Sigmoid colon (tissue), 7 donors: ENCODE results near the gene SLC7A6. TPM values are rescaled to one million over a fixed set of nuclear protein-coding genes. Genes with fewer than 3 reads are reported as not detected.

Source experiments
- DNase-seq: peaks from one replicate; pipeline ENCODE4 v3.0.0-alpha.2; 2019
- H3K27ac ChIP-seq, 4 donors: fragments of 200-600 bp; sonication (generic); one replicate each; pipeline ENCODE4 v1.5.1; 2016 to 2019; ENCODE audit warnings: mild to moderate bottlenecking in 1 of 4
- H3K27me3 ChIP-seq, 3 donors: fragments of 200-600 bp; sonication (generic); one replicate each; pipeline ENCODE4 v1.5.1; 2019; ENCODE audit warnings: mild to moderate bottlenecking in 1 of 3
- H3K36me3 ChIP-seq, 4 donors: fragments of 200-600 bp; sonication (generic); one replicate each; pipeline ENCODE4 v1.5.1; 2016 to 2019
- H3K4me1 ChIP-seq, 4 donors: fragments of 200-600 bp; sonication (generic); one replicate each; pipeline ENCODE4 v1.5.1; 2017 to 2019
- H3K4me3 ChIP-seq, 4 donors: fragments of 200-600 bp; sonication (generic); one replicate each; pipeline ENCODE4 v1.5.1; 2017 to 2019; ENCODE audit warnings: mild to moderate bottlenecking in 2 of 4, moderate library complexity in 1 of 4
- H3K9me3 ChIP-seq, 4 donors: fragments of 200-600 bp in 3 of 4; sonication (generic) in 3 of 4; one replicate each; pipeline versions ENCODE4 v1.5.1 to v1.6.1; 2013 to 2019
- CTCF ChIP-seq, 4 experiments: fragments of 450-650 bp in 3 of 4; fragments of 200-600 bp in 1 of 4; IDR thresholded peaks; one replicate each; pipeline ENCODE4 v1.5.1; 2016 to 2019; ENCODE audit warnings: antibody characterized with exemption in 4 of 4, mild to moderate bottlenecking in 3 of 4, moderate library complexity in 2 of 4
- EP300 ChIP-seq, 4 donors: sonication (generic); formaldehyde crosslinking; IDR thresholded peaks; one replicate each; pipeline ENCODE4 v1.6.1; 2017; ENCODE audit warnings: antibody characterized with exemption in 4 of 4
- POLR2A ChIP-seq, 2 donors: fragments of 450-650 bp; IDR thresholded peaks; one replicate each; pipeline ENCODE4 v1.6.1; 2016; ENCODE audit warnings: antibody characterized with exemption in 2 of 2, mild to moderate bottlenecking in 2 of 2, moderate library complexity in 2 of 2
- POLR2AphosphoS5 ChIP-seq, 4 donors: sonication (generic); formaldehyde crosslinking; IDR thresholded peaks; one replicate each; pipeline ENCODE4 v1.6.1; 2017; ENCODE audit warnings: antibody characterized with exemption in 4 of 4
- WGBS, 2 donors: extraction: QIAGEN DNeasy Blood & Tissue Kit; methylation state at CpG; one replicate each; pipeline ENCODE4 v1.1.7; 2013; 5-methylcytosine and 5-hydroxymethylcytosine counted together
- intact Hi-C: fragments of 100-400 bp; cut with DNase I; formaldehyde crosslinking; loops from one replicate; pipeline ENCODE4 v1.15.1; 2023
- polyA plus RNA-seq, 3 donors: library from polyadenylated mRNA; stranded (reverse); fragments of 200-250 nt; gene quantifications; one replicate each; pipeline ENCODE4 v1.2.3, GENCODE V29; 2013
- total RNA-seq, 4 donors: library from RNA; depleted of rRNA; stranded (reverse); fragments of >200 nt; gene quantifications; one replicate each; pipeline ENCODE4 v1.1.0, GENCODE V29; 2016
- donor health status: healthy with polysubstance abuse.
- donor health status: Bipolar disorder and iron deficiency.
- donor health status: healthy.

Gene SLC7A6
- total and polyA plus RNA-seq, 7 donors = 1.8 to 40.7 (median 26.8) TPM

GRCh38 chr16:68238029-68238345, 26.3 kb upstream of the SLC7A6 start:
- WGBS, 2 donors = 7 to 12% methylated on average over 20 of the region's 20 CpGs
- TF ChIP-seq POLR2A (IDR thresholded peaks at IDR 0.05) = no peak
- TF ChIP-seq POLR2AphosphoS5 (IDR thresholded peaks at IDR 0.05) = no peak
- TF ChIP-seq CTCF (IDR thresholded peaks at IDR 0.05) = no peak
- TF ChIP-seq EP300 (IDR thresholded peaks at IDR 0.05) = no peak
- H3K9me3 ChIP-seq = no peaks in the 10 kb centered on the region
- intact Hi-C loops = no loop called here
- H3K27me3 ChIP-seq = no peaks in the 10 kb centered on the region
- H3K27ac ChIP-seq = peak overlapping the region; percentile 74 to 88 (median 80)
- no peaks in the 10 kb centered on the region for H3K36me3 ChIP-seq
- peaks cover 0 to 37% (median 35%) of the 10 kb centered on the region in 4 donors for H3K4me1 ChIP-seq
- DNase-seq = no peak
- peak overlapping the region; percentile 39 to 73 (median 54) for H3K4me3 ChIP-seq

GRCh38 chr16:68242085-68242484, 22.2 kb upstream of the SLC7A6 start:
- no peak overlapping the region for H3K27ac ChIP-seq
- no peaks in the 10 kb centered on the region for H3K36me3 ChIP-seq
- peaks cover 0 to 46% (median 39%) of the 10 kb centered on the region in 4 donors for H3K4me1 ChIP-seq
- TF ChIP-seq POLR2AphosphoS5 (IDR thresholded peaks at IDR 0.05) = no peak
- TF ChIP-seq POLR2A (IDR thresholded peaks at IDR 0.05) = no peak
- no peak for TF ChIP-seq EP300 (IDR thresholded peaks at IDR 0.05)
- TF ChIP-seq CTCF (IDR thresholded peaks at IDR 0.05) = no peak
- WGBS, 2 donors = 89 to 91% methylated on average over 7 of the region's 7 CpGs
- intact Hi-C loops = no loop called here
- no peaks in the 10 kb centered on the region for H3K27me3 ChIP-seq
- H3K9me3 ChIP-seq = no peaks in the 10 kb centered on the region
- no peak for DNase-seq
- H3K4me3 ChIP-seq = no peak overlapping the region

- TF ChIP-seq EP300 (IDR thresholded peaks at IDR 0.05) = no peak
- no peak for TF ChIP-seq CTCF (IDR thresholded peaks at IDR 0.05)
- TF ChIP-seq POLR2A (IDR thresholded peaks at IDR 0.05) = no peak
- no peak for TF ChIP-seq POLR2AphosphoS5 (IDR thresholded peaks at IDR 0.05)
- H3K4me1 ChIP-seq = peaks cover 0 to 45% (median 42%) of the 10 kb centered on the region in 4 donors
- no peak overlapping the region for H3K4me3 ChIP-seq
- no peak for DNase-seq
- no peak overlapping the region for H3K27ac ChIP-seq
- H3K27me3 ChIP-seq = no peaks in the 10 kb centered on the region
- 86 to 89% methylated on average over 9 of the region's 9 CpGs for WGBS, 2 donors
- intact Hi-C loops = no loop called here
- H3K9me3 ChIP-seq = no peaks in the 10 kb centered on the region
- no peaks in the 10 kb centered on the region for H3K36me3 ChIP-seq
Observed at GRCh38 chr16:68242926-68243858, 21.1 kb upstream of the SLC7A6 start.

GRCh38 chr16:68244481-68244902, 19.8 kb upstream of the SLC7A6 start:
- Histone ChIP-seq H3K4me3 (peak overlapping the region; percentile 68 to 90 (median 80)), H3K27ac (peak overlapping the region; percentile 60 to 76 (median 76)), H3K4me1 (peaks cover 0 to 41% (median 40%) of the 10 kb centered on the region in 4 donors), H3K9me3 (no peaks in the 10 kb centered on the region), H3K27me3 (no peaks in the 10 kb centered on the region), H3K36me3 (peaks cover 0 to 10% (median 0%) of the 10 kb centered on the region in 4 donors)
- no peak for TF ChIP-seq CTCF (IDR thresholded peaks at IDR 0.05)
- no peak for TF ChIP-seq POLR2AphosphoS5 (IDR thresholded peaks at IDR 0.05)
- TF ChIP-seq POLR2A (IDR thresholded peaks at IDR 0.05) = no peak
- TF ChIP-seq EP300 (IDR thresholded peaks at IDR 0.05) = no peak
- DNase-seq = no peak
- intact Hi-C loops = no loop called here
- 7 to 10% methylated on average over 20 of the region's 20 CpGs for WGBS, 2 donors
